NCI-H1436 treated with DMSO at 0.1 percent for 48 hours (cell line): ENCODE measurements around the gene SHISA2.

ENCODE experiments used
- DNase-seq: peaks from one replicate; lab custom pipeline; 2025; lab: John Stamatoyannopoulos, UW

Gene SHISA2

GRCh38 chr13:26017932-26018665 lies 33.7 kb downstream of the SHISA2 start:
- DNase-seq = no peak

GRCh38 chr13:26017196-26017921 lies 34.5 kb downstream of the SHISA2 start:
- no peak for DNase-seq

GRCh38 chr13:26016189-26016588 lies 35.6 kb downstream of the SHISA2 start:
- no peak for DNase-seq

- DNase-seq = no peak
These were observed 36.3 kb downstream of the SHISA2 start for GRCh38 chr13:26015271-26016125.

GRCh38 chr13:26012995-26013394 lies 38.8 kb downstream of the SHISA2 start:
- no peak for DNase-seq

GRCh38 chr13:26011996-26012821 lies 39.6 kb downstream of the SHISA2 start:
- no peak for DNase-seq

GRCh38 chr13:26011208-26011573 lies 40.6 kb downstream of the SHISA2 start:
- DNase-seq = no peak

GRCh38 chr13:26010487-26011207 lies 41.2 kb downstream of the SHISA2 start:
- DNase-seq = no peak

GRCh38 chr13:26007261-26008125 lies 44.3 kb downstream of the SHISA2 start:
- no peak for DNase-seq
